Right kidney (tissue), 9 donors: ENCODE data around the gene PRAMEF8.
"Not testable (repeated sequence)": the region's sequence is repeated elsewhere in the genome, so short reads cannot be mapped to it uniquely, and the experiment has no call there.

Experiments
- DNase-seq: peaks from one replicate; pipeline ENCODE4 v3.0.0-alpha.2; 2016
- long read RNA-seq, 8 donors: transcript quantifications; one replicate each; lab custom pipeline, GENCODE V29; 2026

Gene PRAMEF8
- long read RNA-seq, donor 1, result 0 reads
- long read RNA-seq, donor 2, result 0 reads
- long read RNA-seq, donor 3, result 0 reads
- long read RNA-seq, donor 4, result 0 reads
- long read RNA-seq, donor 5, result 0 reads
- long read RNA-seq, donor 6, result 0 reads
- long read RNA-seq, donor 7, result 0 reads
- long read RNA-seq, donor 8, result 0 reads

DNA sequence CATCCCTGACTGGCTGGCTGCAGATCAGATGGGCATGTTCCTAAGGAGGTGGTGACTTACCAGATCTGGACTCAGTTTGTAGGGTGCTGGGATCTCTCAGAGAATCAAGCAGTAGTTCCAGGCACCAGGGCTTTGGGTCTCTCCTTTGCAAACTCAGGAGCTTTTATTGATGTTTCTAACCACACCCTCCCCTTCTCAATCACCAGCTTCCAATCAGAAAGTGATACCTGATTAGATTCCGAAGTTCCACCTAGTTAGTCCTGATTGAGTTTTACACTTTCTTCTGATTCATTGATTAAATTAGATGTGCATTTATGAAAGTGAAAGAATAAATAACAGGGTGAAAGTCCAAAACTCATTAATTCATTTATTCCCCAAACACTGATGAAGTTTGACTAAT is at the start of gene PRAMEF8:
Gene PRAMEF8 (minus strand): TSS at position 101 of the 400 bp plus-strand sequence. CDS start 1,046 bp downstream, outside the sequence.
- DNase-seq, result not testable (repeated sequence)

DNA sequence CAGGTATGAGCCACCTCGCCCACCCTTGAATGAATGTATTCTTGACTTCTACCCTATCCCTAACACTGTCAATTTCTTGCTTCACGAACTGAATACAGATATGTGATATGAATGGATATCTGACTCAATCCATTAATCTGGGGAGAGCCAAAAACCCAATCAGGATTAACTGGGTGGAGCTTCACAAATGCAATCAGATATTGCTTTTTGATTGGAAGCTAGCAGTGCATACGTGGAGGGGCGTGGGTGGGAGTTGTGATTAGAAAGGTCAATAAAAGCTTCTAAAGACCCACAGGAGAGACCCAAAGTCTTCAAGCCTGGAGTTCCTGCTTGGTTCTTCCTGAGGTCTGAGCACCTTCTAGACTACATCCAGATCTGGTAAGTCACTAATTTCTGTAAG is 30.3 kb upstream of the PRAMEF8 start, which contains the start of gene PRAMEF15:
Gene PRAMEF15 (plus strand): TSS at position 301 of the 400 bp plus-strand sequence. CDS start 2,827 bp downstream, outside the sequence.
- DNase-seq, result not testable (repeated sequence)

- not testable (repeated sequence) for DNase-seq
These were observed 18.3 kb upstream of the PRAMEF8 start, which contains the start of gene PRAMEF33 for GRCh38 chr1:13303239-13303638. Gene PRAMEF33 (plus strand): TSS chr1:13303539. CDS start chr1:13305955, 2,416 bp downstream.

DNA sequence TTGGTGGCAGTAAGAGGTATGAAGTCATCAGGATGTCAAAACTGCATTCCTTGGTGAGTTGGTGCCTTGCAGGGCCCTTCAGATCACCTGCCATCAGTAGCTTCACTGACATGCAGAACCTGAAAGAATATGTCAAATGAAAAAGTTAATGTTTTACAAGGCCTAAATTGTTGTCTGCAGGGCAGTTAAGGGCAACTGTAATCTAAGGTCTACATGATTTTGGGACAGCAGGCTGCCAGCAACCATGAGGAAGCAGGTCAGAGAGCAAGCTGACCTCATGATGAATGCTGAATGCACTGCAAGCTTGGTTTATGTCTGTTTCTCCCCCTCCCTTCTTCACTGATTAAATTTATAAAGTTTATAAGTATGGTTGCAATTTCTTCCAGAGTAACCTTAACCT is 17.3 kb upstream of the PRAMEF8 start:
- DNase-seq, result not testable (repeated sequence)

GRCh38 chr1:13298699-13299098 is 13.8 kb upstream of the PRAMEF8 start:
- not testable (repeated sequence) for DNase-seq

- not testable (repeated sequence) for DNase-seq
These were observed 12.4 kb upstream of the PRAMEF8 start for GRCh38 chr1:13297216-13297931.

GRCh38 chr1:13289030-13289429 is 4.1 kb upstream of the PRAMEF8 start:
- DNase-seq, result not testable (repeated sequence)

GRCh38 chr1:13279617-13280016 is 5.3 kb downstream of the PRAMEF8 start:
- not testable (repeated sequence) for DNase-seq

GRCh38 chr1:13277016-13277415 is 7.9 kb downstream of the PRAMEF8 start:
- DNase-seq, result not testable (repeated sequence)

GRCh38 chr1:13265124-13265523 is 19.8 kb downstream of the PRAMEF8 start:
- not testable (repeated sequence) for DNase-seq

GRCh38 chr1:13253898-13254297 is 31.0 kb downstream of the PRAMEF8 start, which contains the start of gene PRAMEF5:
Gene PRAMEF5 (plus strand): TSS chr1:13254198. CDS start chr1:13259269, 5,071 bp downstream.
- DNase-seq, result not testable (repeated sequence)

GRCh38 chr1:13247122-13247521 is 37.8 kb downstream of the PRAMEF8 start:
- not testable (repeated sequence) for DNase-seq

DNA sequence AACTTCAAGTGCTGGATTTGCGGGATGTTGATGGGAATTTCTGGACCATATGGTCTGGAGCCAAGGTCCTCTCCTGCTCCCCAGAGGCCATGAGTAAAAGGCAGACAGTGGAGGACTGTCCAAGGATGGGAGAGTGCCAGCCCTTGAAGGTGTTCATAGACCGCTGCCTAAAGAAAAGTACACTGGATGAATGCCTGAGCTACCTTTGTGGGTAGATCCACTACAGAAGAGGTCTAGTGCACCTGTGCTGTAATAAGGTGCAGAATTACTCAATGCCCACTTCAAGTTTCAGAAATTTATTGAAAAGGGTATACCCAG is 38.4 kb downstream of the PRAMEF8 start:
- DNase-seq, result not testable (repeated sequence)

DNA sequence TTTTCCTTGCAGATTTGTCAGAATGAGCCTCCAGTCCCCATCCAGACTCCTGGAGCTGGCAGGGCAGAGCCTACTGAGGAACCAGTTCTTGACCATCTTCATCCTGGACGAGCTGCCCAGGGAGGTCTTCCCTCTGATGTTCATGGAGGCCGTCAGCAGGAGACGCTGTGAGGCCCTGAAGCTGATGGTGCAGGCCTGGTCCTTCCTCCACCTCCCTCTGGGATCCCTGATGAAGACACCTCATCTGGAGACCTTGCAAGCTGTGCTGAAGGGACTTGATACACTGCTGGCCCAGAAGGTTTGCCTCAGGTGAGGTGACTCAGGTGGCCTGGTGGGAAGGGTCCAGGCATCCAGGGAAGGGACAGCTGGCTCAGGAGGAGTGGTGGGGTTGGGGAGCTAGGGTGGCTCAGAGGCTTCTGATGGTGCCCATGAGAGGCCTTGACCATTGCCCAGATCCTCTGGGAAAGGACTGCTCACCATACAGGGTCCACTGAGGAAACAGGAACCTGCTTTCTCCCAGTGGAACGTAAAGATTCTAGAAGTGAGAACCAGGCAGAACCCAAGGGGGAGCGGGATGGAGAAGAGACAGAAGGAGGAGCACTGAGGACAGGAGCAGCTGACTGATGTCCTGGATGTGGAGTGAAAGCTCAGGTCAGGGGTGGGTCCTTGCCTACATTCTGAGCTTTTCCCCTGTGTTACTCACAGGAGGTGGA is 38.9 kb downstream of the PRAMEF8 start:
- DNase-seq, result not testable (repeated sequence)

- DNase-seq, result not testable (repeated sequence)
These were observed 41.2 kb downstream of the PRAMEF8 start for GRCh38 chr1:13243536-13244263.

GRCh38 chr1:13239633-13240032 is 45.3 kb downstream of the PRAMEF8 start:
- DNase-seq, result not testable (repeated sequence)

DNA sequence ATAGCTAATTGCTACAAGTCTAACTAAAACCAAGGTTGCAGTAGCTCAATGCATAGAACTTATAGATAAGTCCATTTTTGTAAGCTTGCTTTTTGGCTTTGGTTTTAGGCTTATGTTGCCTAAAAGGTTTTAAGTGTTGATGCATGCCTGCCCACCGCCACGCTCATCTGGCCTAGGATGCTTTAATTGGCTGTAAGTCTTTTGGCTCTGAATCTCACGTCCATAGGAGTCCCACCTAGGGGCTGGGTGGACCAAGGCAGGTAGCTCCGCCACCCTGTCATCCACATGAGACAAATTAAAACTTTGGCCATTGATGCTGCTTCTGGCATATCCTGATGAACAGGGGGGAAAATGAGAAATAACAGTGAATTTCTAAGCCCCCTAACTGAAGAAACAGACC is 47.4 kb downstream of the PRAMEF8 start:
- DNase-seq, result not testable (repeated sequence)

GRCh38 chr1:13234057-13234456 is 50.9 kb downstream of the PRAMEF8 start:
- DNase-seq, result not testable (repeated sequence)

DNA sequence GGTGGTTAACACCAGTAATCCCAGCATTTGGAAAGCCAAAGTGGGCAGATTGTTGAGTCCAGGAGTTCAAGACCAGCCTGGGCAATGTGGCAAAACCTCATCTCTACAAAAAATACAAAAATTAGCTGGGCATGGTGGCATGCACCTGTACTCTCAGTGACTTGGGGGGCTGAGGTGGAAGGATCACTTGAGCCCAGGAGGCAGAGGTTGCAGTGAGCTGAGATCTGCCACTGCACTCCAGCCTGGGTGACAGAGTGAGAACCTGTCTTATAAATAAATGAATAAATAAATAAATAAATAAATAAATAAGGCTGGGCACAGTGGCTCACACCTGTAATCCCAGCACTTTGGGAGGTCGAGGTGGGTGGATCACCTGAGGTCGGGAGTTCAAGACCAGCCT is 52.9 kb downstream of the PRAMEF8 start:
- DNase-seq, result not testable (repeated sequence)
